Tibial artery (tissue), 4 donors: ENCODE data around the gene STARD13.
A peak's percentile ranks its signal among the peaks of the same experiment; 100 is the strongest.

Source experiments
- DNase-seq, 2 donors: peaks; one replicate each; pipeline ENCODE4 v3.0.0-alpha.2; 2019
- H3K27ac ChIP-seq, 2 donors: fragments of 200-600 bp; sonication (generic) in 1 of 2; 1 replicate in 1 of 2; 2 replicates in 1 of 2; pipeline ENCODE4 v1.5.1; 2018 to 2019; ENCODE audit warnings: mild to moderate bottlenecking in 1 of 2
- H3K27me3 ChIP-seq, 2 donors: fragments of 200-600 bp; sonication (generic) in 1 of 2; one replicate each; pipeline versions ENCODE4 v1.5.1 to v1.6.0; 2016 to 2019
- H3K36me3 ChIP-seq, 3 donors: fragments of 200-600 bp; sonication (generic) in 2 of 3; one replicate each; pipeline ENCODE4 v1.5.1; 2016 to 2019; ENCODE audit warnings: mild to moderate bottlenecking in 2 of 3
- H3K4me1 ChIP-seq, 4 donors: fragments of 200-600 bp; sonication (generic) in 2 of 4; 1 replicate in 3 of 4; 2 replicates in 1 of 4; pipeline ENCODE4 v1.5.1; 2016 to 2019
- H3K4me3 ChIP-seq, 2 donors: fragments of 200-600 bp; sonication (generic) in 1 of 2; 1 replicate in 1 of 2; 2 replicates in 1 of 2; pipeline ENCODE4 v1.5.1; 2018 to 2019; ENCODE audit warnings: mild to moderate bottlenecking in 2 of 2
- H3K9me3 ChIP-seq, 3 donors: fragments of 200-600 bp; sonication (generic) in 1 of 3; one replicate each; pipeline ENCODE4 v1.5.1; 2016 to 2019
- intact Hi-C: fragments of 100-400 bp; cut with DNase I; formaldehyde crosslinking; loops from one replicate; pipeline ENCODE4 v1.15.0; 2023; ENCODE audit warnings: low total_unique reads
- TF ChIP-seq, protein P1 (sequence below), 2 experiments: fragments of 200-600 bp in 1 of 2; fragments of 450-650 bp in 1 of 2; IDR thresholded peaks; one replicate each; pipeline ENCODE4 v1.5.1; 2017 to 2019; ENCODE audit warnings: antibody characterized with exemption in 2 of 2, mild to moderate bottlenecking in 1 of 2, moderate library complexity in 1 of 2

The STARD13 gene

DNA sequence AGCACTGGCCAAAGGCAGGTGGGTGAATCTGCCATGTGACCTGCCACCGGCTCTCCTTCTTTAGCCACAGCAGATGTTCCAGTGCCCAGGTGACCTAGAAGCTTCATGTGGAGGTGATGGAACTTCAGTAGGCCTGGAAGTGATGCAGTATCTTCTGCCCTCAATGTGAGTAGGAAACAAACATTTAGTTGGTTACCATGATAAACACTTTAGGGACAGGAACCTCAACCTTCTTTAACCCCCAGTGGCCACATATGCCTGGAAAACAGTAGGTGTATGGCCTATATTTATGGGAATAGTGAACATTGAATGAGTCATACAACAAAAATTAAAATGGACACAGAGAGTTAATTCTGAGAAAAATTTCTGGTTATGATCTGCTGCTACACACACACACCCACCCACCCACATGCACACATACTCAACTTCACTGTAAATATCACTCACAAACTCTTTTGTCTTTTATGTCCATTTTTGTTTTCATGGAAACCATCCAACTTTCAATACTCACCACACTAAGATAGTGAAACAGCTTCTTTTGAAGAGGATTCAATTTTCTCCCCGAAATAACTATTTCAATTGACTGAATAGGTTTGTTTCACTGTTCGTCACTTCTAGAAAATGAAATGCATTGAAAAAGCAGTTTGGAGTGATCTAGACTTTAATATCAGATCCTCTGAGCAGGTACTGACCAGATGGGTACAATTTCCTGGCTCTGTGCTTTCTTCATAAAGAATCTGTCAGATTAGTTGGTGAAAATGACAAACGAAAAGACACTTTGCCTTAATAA is 97.3 kb downstream of the STARD13 start:
- TF ChIP-seq, protein P1, sequence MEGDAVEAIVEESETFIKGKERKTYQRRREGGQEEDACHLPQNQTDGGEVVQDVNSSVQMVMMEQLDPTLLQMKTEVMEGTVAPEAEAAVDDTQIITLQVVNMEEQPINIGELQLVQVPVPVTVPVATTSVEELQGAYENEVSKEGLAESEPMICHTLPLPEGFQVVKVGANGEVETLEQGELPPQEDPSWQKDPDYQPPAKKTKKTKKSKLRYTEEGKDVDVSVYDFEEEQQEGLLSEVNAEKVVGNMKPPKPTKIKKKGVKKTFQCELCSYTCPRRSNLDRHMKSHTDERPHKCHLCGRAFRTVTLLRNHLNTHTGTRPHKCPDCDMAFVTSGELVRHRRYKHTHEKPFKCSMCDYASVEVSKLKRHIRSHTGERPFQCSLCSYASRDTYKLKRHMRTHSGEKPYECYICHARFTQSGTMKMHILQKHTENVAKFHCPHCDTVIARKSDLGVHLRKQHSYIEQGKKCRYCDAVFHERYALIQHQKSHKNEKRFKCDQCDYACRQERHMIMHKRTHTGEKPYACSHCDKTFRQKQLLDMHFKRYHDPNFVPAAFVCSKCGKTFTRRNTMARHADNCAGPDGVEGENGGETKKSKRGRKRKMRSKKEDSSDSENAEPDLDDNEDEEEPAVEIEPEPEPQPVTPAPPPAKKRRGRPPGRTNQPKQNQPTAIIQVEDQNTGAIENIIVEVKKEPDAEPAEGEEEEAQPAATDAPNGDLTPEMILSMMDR (IDR thresholded peaks at IDR 0.05), result no peak
- no peaks in the 10 kb centered on the region for H3K27me3 ChIP-seq
- H3K4me3 ChIP-seq, result no peak overlapping the region
- no peak for DNase-seq
- H3K27ac ChIP-seq, result peak overlapping the region; percentile 26 to 33
- intact Hi-C loops, result no loop called here
- no peaks in the 10 kb centered on the region for H3K9me3 ChIP-seq
- H3K36me3 ChIP-seq, result no peaks in the 10 kb centered on the region
- peaks cover 0 to 97% (median 23%) of the 10 kb centered on the region in 4 donors for H3K4me1 ChIP-seq

DNA sequence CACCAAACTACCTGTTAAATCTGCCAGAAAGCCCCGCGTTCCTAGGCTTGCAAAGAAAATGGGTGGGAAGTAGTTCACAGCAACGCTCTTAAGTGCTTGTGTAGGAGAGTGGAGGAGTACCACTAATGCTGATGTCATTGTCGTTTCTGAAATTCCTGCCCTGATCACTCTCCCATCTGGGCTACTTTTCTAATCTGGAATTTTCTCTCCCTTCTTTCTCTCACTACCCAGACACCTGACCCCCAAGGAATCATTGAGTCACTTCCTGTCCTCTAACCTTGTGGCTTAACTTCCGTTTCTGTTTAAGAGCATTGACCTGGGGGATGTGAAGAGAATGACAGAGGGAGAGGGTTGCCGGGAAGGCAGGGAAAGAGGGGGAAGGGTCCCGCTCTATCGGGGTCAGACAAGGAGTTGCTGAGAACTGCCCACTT is 98.7 kb downstream of the STARD13 start:
- Histone ChIP-seq H3K9me3 (no peaks in the 10 kb centered on the region), H3K4me1 (peaks cover 0 to 96% (median 25%) of the 10 kb centered on the region in 4 donors), H3K4me3 (peak overlapping the region in 1 of 2 donors; percentile 1), H3K27me3 (no peaks in the 10 kb centered on the region), H3K36me3 (no peaks in the 10 kb centered on the region), H3K27ac (peak overlapping the region; percentile 29 to 33)
- no peak for DNase-seq
- TF ChIP-seq, protein P1 (IDR thresholded peaks at IDR 0.05), result no peak
- intact Hi-C loops, result no loop called here

DNA sequence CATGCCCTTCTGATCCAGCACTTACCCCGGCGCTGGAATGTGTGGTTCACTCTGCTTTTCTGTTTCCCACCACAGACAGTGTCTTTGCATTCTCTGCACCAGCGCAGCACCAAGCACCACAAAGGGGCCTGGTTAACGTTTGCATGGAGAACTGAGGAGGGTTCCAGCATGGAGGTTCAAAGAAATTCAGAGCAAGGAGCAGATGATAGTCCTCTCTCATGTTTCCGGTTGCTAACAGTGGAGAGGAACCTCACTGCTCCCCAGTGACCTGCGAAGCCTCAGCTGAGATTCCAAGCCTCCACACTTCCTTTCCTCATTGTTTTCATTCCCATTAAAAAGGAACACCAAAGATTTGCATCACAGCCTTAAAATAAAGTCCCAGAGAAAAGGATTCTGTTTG is 99.7 kb downstream of the STARD13 start:
- intact Hi-C loops, result no loop called here
- Histone ChIP-seq H3K4me3 (no peak overlapping the region), H3K4me1 (peaks cover 0 to 93% (median 22%) of the 10 kb centered on the region in 4 donors), H3K9me3 (no peaks in the 10 kb centered on the region), H3K27ac (peak overlapping the region; percentile 29 to 33), H3K27me3 (no peaks in the 10 kb centered on the region), H3K36me3 (no peaks in the 10 kb centered on the region)
- TF ChIP-seq, protein P1 (IDR thresholded peaks at IDR 0.05), result no peak
- DNase-seq, result no peak

DNA sequence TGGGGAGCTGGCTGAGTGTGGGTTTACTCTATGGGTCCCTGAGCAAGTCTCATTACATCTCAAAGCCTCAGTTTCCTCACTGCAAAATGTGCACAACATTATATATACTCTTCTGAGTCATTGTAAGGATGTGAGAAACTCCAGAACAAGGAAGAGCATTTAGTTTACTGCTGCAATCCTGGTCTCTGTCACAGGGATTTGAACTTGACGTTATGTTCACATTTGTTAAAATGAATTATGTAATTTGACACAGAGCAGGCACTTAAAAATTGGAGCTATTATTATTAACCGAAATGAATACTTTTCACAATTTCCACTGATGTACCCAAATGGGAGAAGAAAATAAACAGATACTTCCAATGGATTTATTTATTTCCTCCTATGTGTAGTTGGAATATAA is 101.0 kb downstream of the STARD13 start:
- no peak overlapping the region for H3K4me3 ChIP-seq
- H3K9me3 ChIP-seq, result no peaks in the 10 kb centered on the region
- no peaks in the 10 kb centered on the region for H3K36me3 ChIP-seq
- TF ChIP-seq, protein P1 (IDR thresholded peaks at IDR 0.05), result no peak
- intact Hi-C loops, result no loop called here
- H3K27me3 ChIP-seq, result no peaks in the 10 kb centered on the region
- H3K27ac ChIP-seq, result no peak overlapping the region
- DNase-seq, result no peak
- H3K4me1 ChIP-seq, result peaks cover 0 to 81% (median 22%) of the 10 kb centered on the region in 4 donors

DNA sequence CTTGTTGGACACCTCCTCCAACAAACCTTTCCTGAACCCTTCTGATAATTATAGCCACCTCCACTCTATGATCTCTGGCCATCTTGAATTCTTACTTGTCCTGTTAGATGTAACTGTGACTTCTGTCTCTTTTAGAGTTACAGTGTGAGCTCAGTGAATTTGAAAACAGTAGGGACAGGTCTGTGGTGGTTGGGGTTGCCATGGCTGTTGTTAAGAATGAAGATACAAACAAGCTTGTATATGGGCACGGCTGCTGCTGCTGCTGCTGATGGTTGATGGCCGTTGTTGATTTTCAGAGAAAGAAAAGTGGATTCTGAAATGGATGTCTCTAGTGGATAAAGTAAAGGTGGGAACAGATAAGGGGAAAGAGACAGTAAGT is 101.5 kb downstream of the STARD13 start:
- Histone ChIP-seq H3K27me3 (no peaks in the 10 kb centered on the region), H3K4me1 (peaks cover 0 to 83% (median 24%) of the 10 kb centered on the region in 4 donors), H3K4me3 (no peak overlapping the region), H3K27ac (no peak overlapping the region), H3K36me3 (no peaks in the 10 kb centered on the region), H3K9me3 (no peaks in the 10 kb centered on the region)
- DNase-seq, result no peak
- TF ChIP-seq, protein P1 (IDR thresholded peaks at IDR 0.05), result no peak
- intact Hi-C loops, result no loop called here
